ENCODE data around the gene NAGS. TPM values are rescaled to one million over a fixed set of nuclear protein-coding genes. Genes with fewer than 3 reads are reported as not detected.
"Not testable (repeated sequence)": the region's sequence is repeated elsewhere in the genome, so short reads cannot be mapped to it uniquely, and the experiment has no call there.

Gene NAGS
- 0.68 TPM for total RNA-seq
- long read RNA-seq: 0 reads

GRCh38 chr17:44004077-44004760, at the start of gene NAGS:
Gene NAGS, plus strand, starts transcription at chr17:44004622. Its CDS starts 42 bp downstream, at chr17:44004664.
- no peak for ATAC-seq
- no peak for DNase-seq (ENCODE audit: missing footprints)
- intact Hi-C loops (cut with DNase I): no loop called here

- intact Hi-C loops (cut with DNase I): no loop called here
- ATAC-seq (no peak), DNase-seq (ENCODE audit: missing footprints) (no peak)
Measured at GRCh38 chr17:43956222-43956621, 48.2 kb upstream of the NAGS start.

GRCh38 chr17:43958748-43959352, 45.6 kb upstream of the NAGS start:
- DNase-seq (ENCODE audit: missing footprints) (no peak), ATAC-seq (no peak)
- intact Hi-C loops (cut with DNase I): no loop called here

GRCh38 chr17:43961292-43961691, 43.1 kb upstream of the NAGS start:
- DNase-seq (ENCODE audit: missing footprints); ATAC-seq; intact Hi-C loops (cut with DNase I): not testable (repeated sequence)

- intact Hi-C loops (cut with DNase I): no loop called here
- ATAC-seq (no peak), DNase-seq (ENCODE audit: missing footprints) (no peak)
Measured at GRCh38 chr17:43961954-43962353, 42.5 kb upstream of the NAGS start.

GRCh38 chr17:43962479-43962878, 41.9 kb upstream of the NAGS start:
- intact Hi-C loops (cut with DNase I): no loop called here
- no peak for DNase-seq (ENCODE audit: missing footprints)
- ATAC-seq: no peak

GRCh38 chr17:43966276-43966675, 38.1 kb upstream of the NAGS start:
- ATAC-seq: no peak
- intact Hi-C loops (cut with DNase I): no loop called here
- no peak for DNase-seq (ENCODE audit: missing footprints)

GRCh38 chr17:43967251-43967875, 37.1 kb upstream of the NAGS start:
- intact Hi-C loops (cut with DNase I): no loop called here
- ATAC-seq (no peak), DNase-seq (ENCODE audit: missing footprints) (no peak)

- ATAC-seq (no peak), DNase-seq (ENCODE audit: missing footprints) (no peak)
- intact Hi-C loops (cut with DNase I): no loop called here
Measured at GRCh38 chr17:43970366-43970765, 34.1 kb upstream of the NAGS start.

GRCh38 chr17:43971436-43971835, 33.0 kb upstream of the NAGS start:
- ATAC-seq; intact Hi-C loops (cut with DNase I); DNase-seq (ENCODE audit: missing footprints): not testable (repeated sequence)

GRCh38 chr17:43972444-43973212, 31.8 kb upstream of the NAGS start:
- DNase-seq (ENCODE audit: missing footprints); intact Hi-C loops (cut with DNase I); ATAC-seq: not testable (repeated sequence)

- no peak for DNase-seq (ENCODE audit: missing footprints)
- intact Hi-C loops (cut with DNase I): no loop called here
- ATAC-seq: no peak
Measured at GRCh38 chr17:43974382-43975266, 29.8 kb upstream of the NAGS start.

GRCh38 chr17:43975898-43976297, 28.5 kb upstream of the NAGS start:
- intact Hi-C loops (cut with DNase I): no loop called here
- no peak for DNase-seq (ENCODE audit: missing footprints)
- ATAC-seq: no peak

GRCh38 chr17:43976963-43977837, 27.2 kb upstream of the NAGS start:
- no peak for ATAC-seq
- intact Hi-C loops (cut with DNase I): no loop called here
- no peak for DNase-seq (ENCODE audit: missing footprints)

GRCh38 chr17:43978078-43978477, 26.3 kb upstream of the NAGS start:
- DNase-seq (ENCODE audit: missing footprints) (no peak), ATAC-seq (no peak)
- intact Hi-C loops (cut with DNase I): no loop called here

- intact Hi-C loops (cut with DNase I): no loop called here
- DNase-seq (ENCODE audit: missing footprints): no peak
- ATAC-seq: no peak
Measured at GRCh38 chr17:43979011-43979410, 25.4 kb upstream of the NAGS start.

- no peak for ATAC-seq
- no peak for DNase-seq (ENCODE audit: missing footprints)
- intact Hi-C loops (cut with DNase I): no loop called here
Measured at GRCh38 chr17:43979671-43980070, 24.8 kb upstream of the NAGS start.

- no peak for ATAC-seq
- DNase-seq (ENCODE audit: missing footprints): no peak
- intact Hi-C loops (cut with DNase I): no loop called here
Measured at GRCh38 chr17:43982171-43982570, 22.3 kb upstream of the NAGS start.
